GM12892 (cell line): Measurements from ENCODE around the gene MBD5.

ENCODE experiments used
- POLR2A ChIP-seq: IDR thresholded peaks from 2 replicates; pipeline ENCODE4 v1.6.1; 2011; ENCODE audit warnings: low read depth, low read length, control low read depth
- POLR2AphosphoS5 ChIP-seq: IDR thresholded peaks from 2 replicates; pipeline ENCODE4 v1.6.1; 2011; ENCODE audit warnings: low read depth, low read length, control low read depth
- TAF1 ChIP-seq: IDR thresholded peaks from 2 replicates; pipeline ENCODE4 v1.6.1; 2011; ENCODE audit warnings: low read depth, mild to moderate bottlenecking, control low read depth, low read length, borderline replicate concordance

DNA sequence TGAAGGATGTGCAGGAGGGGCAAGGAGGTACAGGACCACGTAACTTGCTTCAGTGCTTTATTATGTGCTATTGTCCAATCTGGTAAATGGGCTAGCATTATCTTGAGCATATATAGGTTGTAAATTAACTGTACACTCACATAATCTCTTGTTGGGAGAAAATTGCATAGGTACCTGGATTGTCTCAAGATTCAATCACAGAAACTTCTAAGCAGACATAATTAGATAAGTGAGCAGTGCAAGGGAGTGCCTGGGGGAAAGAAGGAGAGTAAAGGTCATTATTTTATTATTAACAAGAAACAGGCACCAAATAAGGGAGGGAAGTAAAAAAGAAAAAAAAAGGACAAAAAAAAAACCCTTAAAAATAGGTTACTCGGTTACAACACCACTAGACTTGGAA lies 186.2 kb downstream of the MBD5 start:
- TF ChIP-seq POLR2AphosphoS5 (no peak), POLR2A (no peak), TAF1 (no peak)
